ENCODE measurements around the gene CTNNA2. TPM values are rescaled to one million over a fixed set of nuclear protein-coding genes. Genes with fewer than 3 reads are reported as not detected.

CTNNA2 gene
- total RNA-seq, 1 donor from 2014 or later, result 2.9 TPM

DNA sequence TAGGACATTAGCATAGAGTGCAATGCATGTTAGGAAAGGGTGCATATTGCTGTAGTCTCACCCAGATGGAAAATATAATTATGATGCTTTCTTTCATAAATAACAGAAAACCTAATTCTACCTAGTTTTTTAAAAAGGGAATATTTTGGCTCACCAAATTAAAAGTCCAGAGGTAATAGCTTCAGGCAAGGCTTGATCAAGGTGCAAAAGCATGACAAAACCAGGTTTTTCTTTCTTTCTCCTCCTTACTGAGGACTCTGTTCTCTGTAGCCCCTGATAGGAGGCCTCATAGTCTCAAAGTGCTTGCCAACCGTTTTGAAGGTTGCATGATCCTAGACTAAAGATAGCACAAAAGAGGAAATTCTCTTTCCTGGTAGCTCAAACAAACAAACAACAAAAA is 349.9 kb downstream of the CTNNA2 start:
- no peak for DNase-seq (ENCODE audit: extremely low spot score in 2 of 2)
- no peaks in the 10 kb centered on the region for H3K9me3 ChIP-seq
- no peak overlapping the region for H3K4me3 ChIP-seq
- intact Hi-C loops (cut with DNase I), result no loop called here
- H3K27ac ChIP-seq, result no peak overlapping the region
- H3K4me1 ChIP-seq, result no peaks in the 10 kb centered on the region
- H3K27me3 ChIP-seq, result no peaks in the 10 kb centered on the region
- TF ChIP-seq POLR2AphosphoS5 (IDR thresholded peaks at IDR 0.05; ENCODE audit: insufficient read depth in 1 of 2, low read depth in 1 of 2) (no peak), POLR2A (IDR thresholded peaks at IDR 0.05) (no peak)
- TF ChIP-seq, protein P1, sequence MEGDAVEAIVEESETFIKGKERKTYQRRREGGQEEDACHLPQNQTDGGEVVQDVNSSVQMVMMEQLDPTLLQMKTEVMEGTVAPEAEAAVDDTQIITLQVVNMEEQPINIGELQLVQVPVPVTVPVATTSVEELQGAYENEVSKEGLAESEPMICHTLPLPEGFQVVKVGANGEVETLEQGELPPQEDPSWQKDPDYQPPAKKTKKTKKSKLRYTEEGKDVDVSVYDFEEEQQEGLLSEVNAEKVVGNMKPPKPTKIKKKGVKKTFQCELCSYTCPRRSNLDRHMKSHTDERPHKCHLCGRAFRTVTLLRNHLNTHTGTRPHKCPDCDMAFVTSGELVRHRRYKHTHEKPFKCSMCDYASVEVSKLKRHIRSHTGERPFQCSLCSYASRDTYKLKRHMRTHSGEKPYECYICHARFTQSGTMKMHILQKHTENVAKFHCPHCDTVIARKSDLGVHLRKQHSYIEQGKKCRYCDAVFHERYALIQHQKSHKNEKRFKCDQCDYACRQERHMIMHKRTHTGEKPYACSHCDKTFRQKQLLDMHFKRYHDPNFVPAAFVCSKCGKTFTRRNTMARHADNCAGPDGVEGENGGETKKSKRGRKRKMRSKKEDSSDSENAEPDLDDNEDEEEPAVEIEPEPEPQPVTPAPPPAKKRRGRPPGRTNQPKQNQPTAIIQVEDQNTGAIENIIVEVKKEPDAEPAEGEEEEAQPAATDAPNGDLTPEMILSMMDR (IDR thresholded peaks at IDR 0.05), result no peak
- H3K36me3 ChIP-seq, result no peaks in the 10 kb centered on the region

DNA sequence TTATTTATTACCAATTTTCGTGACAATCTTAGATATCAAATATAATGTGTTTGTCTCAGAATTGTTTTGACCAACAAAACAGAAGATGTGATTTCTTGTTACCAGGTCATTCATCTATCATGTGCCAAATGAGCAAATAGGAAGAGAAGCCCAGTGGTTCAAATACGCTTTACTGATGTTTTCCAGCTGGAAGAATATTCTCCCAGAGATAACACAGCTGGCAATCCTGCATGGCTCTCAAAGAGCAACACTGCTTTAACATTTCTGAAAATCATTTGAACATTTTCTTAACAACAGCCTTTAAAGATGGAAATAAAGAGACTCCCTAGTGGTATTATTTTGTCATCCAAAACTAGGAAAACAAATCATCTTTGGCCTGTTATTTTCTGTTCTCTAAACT is 359.8 kb downstream of the CTNNA2 start:
- TF ChIP-seq POLR2A (IDR thresholded peaks at IDR 0.05) (no peak), POLR2AphosphoS5 (IDR thresholded peaks at IDR 0.05; ENCODE audit: insufficient read depth in 1 of 2, low read depth in 1 of 2) (no peak)
- TF ChIP-seq, protein P1 (IDR thresholded peaks at IDR 0.05), result no peak
- Histone ChIP-seq H3K4me3 (no peak overlapping the region), H3K36me3 (no peaks in the 10 kb centered on the region), H3K27me3 (no peaks in the 10 kb centered on the region), H3K9me3 (no peaks in the 10 kb centered on the region), H3K4me1 (no peaks in the 10 kb centered on the region), H3K27ac (no peak overlapping the region)
- no peak for DNase-seq (ENCODE audit: extremely low spot score in 2 of 2)
- intact Hi-C loops (cut with DNase I), result no loop called here

DNA sequence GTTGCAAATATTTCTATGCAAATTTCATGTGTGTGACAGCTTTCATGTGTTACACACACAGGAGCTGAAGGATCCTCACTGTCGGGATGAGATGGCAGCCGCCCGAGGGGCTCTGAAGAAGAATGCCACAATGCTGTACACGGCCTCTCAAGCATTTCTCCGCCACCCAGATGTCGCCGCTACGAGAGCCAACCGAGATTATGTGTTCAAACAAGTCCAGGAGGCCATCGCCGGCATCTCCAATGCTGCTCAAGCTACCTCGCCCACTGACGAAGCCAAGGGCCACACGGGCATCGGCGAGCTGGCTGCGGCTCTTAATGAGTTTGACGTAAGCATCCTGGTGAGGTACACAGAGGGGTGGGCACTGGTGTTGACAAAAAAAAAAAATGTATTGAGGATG is 361.2 kb downstream of the CTNNA2 start:
- TF ChIP-seq, protein P1 (IDR thresholded peaks at IDR 0.05), result no peak
- TF ChIP-seq POLR2AphosphoS5 (IDR thresholded peaks at IDR 0.05; ENCODE audit: insufficient read depth in 1 of 2, low read depth in 1 of 2) (no peak), POLR2A (IDR thresholded peaks at IDR 0.05) (no peak)
- Histone ChIP-seq H3K9me3 (no peaks in the 10 kb centered on the region), H3K27me3 (no peaks in the 10 kb centered on the region), H3K36me3 (no peaks in the 10 kb centered on the region), H3K4me1 (no peaks in the 10 kb centered on the region), H3K4me3 (no peak overlapping the region), H3K27ac (no peak overlapping the region)
- DNase-seq (ENCODE audit: extremely low spot score in 2 of 2), result no peak
- intact Hi-C loops (cut with DNase I), result no loop called here

DNA sequence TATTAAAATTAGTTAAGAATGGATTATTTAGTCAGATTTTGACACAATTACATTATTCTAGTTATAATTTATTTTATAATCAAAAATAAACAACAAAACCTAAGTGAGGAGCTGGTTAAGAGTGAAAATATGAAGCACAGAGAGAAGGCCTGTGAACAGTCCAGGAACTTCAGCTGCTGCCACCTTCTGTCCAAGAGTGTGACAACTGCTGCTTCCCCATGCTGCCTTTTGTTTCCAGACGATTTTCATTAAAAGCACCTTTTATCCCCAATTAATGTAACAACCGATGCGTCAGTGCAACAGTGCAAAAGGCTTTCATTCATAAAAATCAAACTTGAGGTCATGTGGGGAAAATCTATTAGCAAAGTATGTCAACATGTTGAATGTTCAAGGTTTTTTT is 363.6 kb downstream of the CTNNA2 start:
- DNase-seq (ENCODE audit: extremely low spot score in 2 of 2), result no peak
- no peaks in the 10 kb centered on the region for H3K4me1 ChIP-seq
- H3K9me3 ChIP-seq, result no peaks in the 10 kb centered on the region
- no peaks in the 10 kb centered on the region for H3K36me3 ChIP-seq
- no peaks in the 10 kb centered on the region for H3K27me3 ChIP-seq
- H3K4me3 ChIP-seq, result no peak overlapping the region
- H3K27ac ChIP-seq, result no peak overlapping the region
- intact Hi-C loops (cut with DNase I), result no loop called here
- TF ChIP-seq POLR2AphosphoS5 (IDR thresholded peaks at IDR 0.05; ENCODE audit: insufficient read depth in 1 of 2, low read depth in 1 of 2) (no peak), POLR2A (IDR thresholded peaks at IDR 0.05) (no peak)
- TF ChIP-seq, protein P1 (IDR thresholded peaks at IDR 0.05), result no peak

DNA sequence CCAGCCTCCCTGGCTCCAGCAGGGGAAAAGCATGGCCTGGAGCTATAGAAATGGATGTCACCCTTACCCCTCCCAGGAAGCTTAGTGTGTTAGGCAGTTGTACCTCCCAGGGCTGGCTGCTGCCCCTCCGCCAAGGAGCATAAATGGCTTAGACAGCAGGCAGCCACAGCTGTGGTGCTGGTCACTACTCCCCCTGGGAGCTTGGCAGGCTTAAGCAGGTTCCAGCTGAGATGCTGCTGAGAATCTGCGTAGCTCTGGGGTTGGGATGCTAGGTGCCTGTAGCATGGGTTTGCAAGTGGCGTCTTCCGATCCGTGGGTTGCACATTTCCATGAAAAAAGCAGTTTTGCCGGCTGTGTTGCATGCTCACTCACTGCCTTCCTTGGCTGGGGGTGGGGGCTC is 369.7 kb downstream of the CTNNA2 start:
- Histone ChIP-seq H3K27me3 (no peaks in the 10 kb centered on the region), H3K4me3 (no peak overlapping the region), H3K4me1 (no peaks in the 10 kb centered on the region), H3K36me3 (no peaks in the 10 kb centered on the region), H3K9me3 (no peaks in the 10 kb centered on the region), H3K27ac (no peak overlapping the region)
- no peak for TF ChIP-seq POLR2A (IDR thresholded peaks at IDR 0.05)
- TF ChIP-seq, protein P1 (IDR thresholded peaks at IDR 0.05), result no peak
- no peak for TF ChIP-seq POLR2AphosphoS5 (IDR thresholded peaks at IDR 0.05; ENCODE audit: insufficient read depth in 1 of 2, low read depth in 1 of 2)
- no peak for DNase-seq (ENCODE audit: extremely low spot score in 2 of 2)
- intact Hi-C loops (cut with DNase I), result no loop called here

All from vagina (tissue), 2 donors.